ENCODE data around the gene OR2M5. TPM values are rescaled to one million over a fixed set of nuclear protein-coding genes. Genes with fewer than 3 reads are reported as not detected.

The OR2M5 gene
- total and polyA plus RNA-seq, 9 of the 15 experiments (the other 6 are each of a cell fraction or from before 2014, with no cell fraction given) = not detected

- no peaks in the 10 kb centered on the region for H3K4me1 ChIP-seq (replicated peaks in 1 of 2; ENCODE audit: control insufficient read depth in 2 of 2, insufficient read depth in 2 of 2, low read length in 2 of 2)
- H3K9me1 ChIP-seq (ENCODE audit: control insufficient read depth, insufficient read depth, low read length) = no peaks in the 10 kb centered on the region
- H3K27ac ChIP-seq (ENCODE audit: extremely low read depth, low read depth, low read length) = no peak overlapping the region
- no peak overlapping the region for H3K4me3 ChIP-seq
- H3K9ac ChIP-seq (ENCODE audit: insufficient read depth in 1 of 2, low read depth in 2 of 2, low read length in 2 of 2) = no peak overlapping the region
- peaks cover 3% of the 10 kb centered on the region; the same call in 1 of the 2 replicates for H3K9me3 ChIP-seq (replicated peaks; ENCODE audit: control insufficient read depth, insufficient read depth, low read depth, low read length)
- no peak overlapping the region for H3K4me2 ChIP-seq (ENCODE audit: insufficient read depth, low read length)
- H4K20me1 ChIP-seq (replicated peaks; ENCODE audit: control insufficient read depth, insufficient read depth, low read length) = no peaks in the 10 kb centered on the region
- POLR2A ChIA-PET = no interaction called here
- no peaks in the 10 kb centered on the region for H3K27me3 ChIP-seq (ENCODE audit: control insufficient read depth in 2 of 2, insufficient read depth in 2 of 2, low read length in 2 of 2)
- under 1% methylated on average over 5 of the region's 5 CpGs for WGBS (ENCODE audit: insufficient coverage, low coverage, missing lambda C conversion rate)
- no peak for FAIRE-seq
- intact Hi-C loops (cut with micrococcal nuclease) = no loop called here
- TF ChIP-seq ZNF561 (CRISPR knock-in tag; conservative IDR thresholded peaks at IDR 0.05) (0 out of 2 replicates have a peak, but pooled peaks have one; percentile 70), TCF15 (CRISPR knock-in tag; IDR thresholded peaks at IDR 0.05) (no peak), CBX3 (IDR thresholded peaks at IDR 0.05; ENCODE audit: borderline replicate concordance in 1 of 2, low read length in 2 of 2) (0 out of 3 replicates have a peak, but pooled peaks of 1 of the 2 experiments have one; percentile 45)
- no peak overlapping the region for H2AFZ ChIP-seq (ENCODE audit: low read depth, low read length)
- CTCF ChIA-PET (ENCODE audit: low intra/inter-chr PET ratio) = no interaction called here
- no TSS peak for BruUV-seq (replicated peaks)
- in situ Hi-C loops (cut with MboI) = no loop called here
- H3K36me3 ChIP-seq (ENCODE audit: control insufficient read depth, insufficient read depth, low read length) = no peaks in the 10 kb centered on the region
- ATAC-seq = no peak
- no peaks in the 10 kb centered on the region for H3K79me2 ChIP-seq (ENCODE audit: control insufficient read depth, insufficient read depth, low read length)
- no peak for DNase-seq (ENCODE audit: extremely low read depth in 1 of 4, low spot score in 3 of 4)
These were observed 33.8 kb upstream of the OR2M5 start for GRCh38 chr1:248111157-248111556.

- H3K4me1 ChIP-seq (replicated peaks in 1 of 2; ENCODE audit: control insufficient read depth in 2 of 2, insufficient read depth in 2 of 2, low read length in 2 of 2) = no peaks in the 10 kb centered on the region
- BruUV-seq (replicated peaks) = no TSS peak
- ATAC-seq (no peak), DNase-seq (ENCODE audit: extremely low read depth in 1 of 4, low spot score in 3 of 4) (no peak), FAIRE-seq (no peak)
- H3K4me3 ChIP-seq = no peak overlapping the region
- WGBS (ENCODE audit: insufficient coverage, low coverage, missing lambda C conversion rate) = 0% methylated on average over 7 of the region's 7 CpGs
- in situ Hi-C loops (cut with MboI) = no loop called here
- ChIA-PET POLR2A (interaction anchor here (0.7 kb wide), 1 partner anchor 98 kb away, joined by 3 read pairs; no protein-coding TSS in a partner anchor), CTCF (ENCODE audit: low intra/inter-chr PET ratio) (no interaction called here)
- intact Hi-C loops (cut with micrococcal nuclease) = no loop called here
- no peaks in the 10 kb centered on the region for H4K20me1 ChIP-seq (replicated peaks; ENCODE audit: control insufficient read depth, insufficient read depth, low read length)
- H3K27ac ChIP-seq (ENCODE audit: extremely low read depth, low read depth, low read length) = no peak overlapping the region
- no peaks in the 10 kb centered on the region for H3K79me2 ChIP-seq (ENCODE audit: control insufficient read depth, insufficient read depth, low read length)
- no peaks in the 10 kb centered on the region for H3K36me3 ChIP-seq (ENCODE audit: control insufficient read depth, insufficient read depth, low read length)
- no peak overlapping the region for H2AFZ ChIP-seq (ENCODE audit: low read depth, low read length)
- no peaks in the 10 kb centered on the region for H3K9me1 ChIP-seq (ENCODE audit: control insufficient read depth, insufficient read depth, low read length)
- peaks cover 3% of the 10 kb centered on the region; the same call in 1 of the 2 replicates for H3K9me3 ChIP-seq (replicated peaks; ENCODE audit: control insufficient read depth, insufficient read depth, low read depth, low read length)
- no peak overlapping the region for H3K4me2 ChIP-seq (ENCODE audit: insufficient read depth, low read length)
- no peak overlapping the region for H3K9ac ChIP-seq (ENCODE audit: insufficient read depth in 1 of 2, low read depth in 2 of 2, low read length in 2 of 2)
- H3K27me3 ChIP-seq (ENCODE audit: control insufficient read depth in 2 of 2, insufficient read depth in 2 of 2, low read length in 2 of 2) = no peaks in the 10 kb centered on the region
- TF ChIP-seq SAP30 (IDR thresholded peaks at IDR 0.05; ENCODE audit: borderline replicate concordance, insufficient read depth, low read depth, low read length, poor library complexity, severe bottlenecking) (no peak), XRCC4 (IDR thresholded peaks at IDR 0.05; ENCODE audit: extremely low read depth, insufficient read depth, insufficient read length) (no peak), CHAMP1 (IDR thresholded peaks at IDR 0.05) (no peak), ZNF280B (CRISPR knock-in tag; IDR thresholded peaks at IDR 0.05) (no peak), XRCC3 (IDR thresholded peaks at IDR 0.05) (no peak), ZEB2 (IDR thresholded peaks at IDR 0.05) (no peak), POLR2A (conservative IDR thresholded peaks at IDR 0.05) (no peak), MAZ (CRISPR knock-in tag; conservative IDR thresholded peaks at IDR 0.05 in 1 of 2, IDR thresholded peaks at IDR 0.05 in 1 of 2) (no peak), PCBP1 (IDR thresholded peaks at IDR 0.05; ENCODE audit: low read depth, low read length, poor library complexity, severe bottlenecking) (no peak)
These were observed 30.1 kb upstream of the OR2M5 start for GRCh38 chr1:248114890-248115289.

Measured in K562 (cell line).